PC-3 (cell line): ENCODE results near the gene FCHO2. TPM values are rescaled to one million over a fixed set of nuclear protein-coding genes. Genes with fewer than 3 reads are reported as not detected.

Source experiments
- ATAC-seq: fragments of 200-7000 bp; cut with Tn5 transposase; 2 replicates; pipeline ENCODE4 v1.9.1; 2020; ENCODE audit warnings: mild to moderate bottlenecking, moderate library complexity
- BruUV-seq: library from RNA; stranded (reverse); fragments of 400-500 nt; replicated peaks from 2 replicates; lab custom pipeline; 2021; lab: Mats Ljungman, UMichigan
- CTCF ChIA-PET: fragments of 300-600 bp; sonication (Branson Sonifier 250); formaldehyde crosslinking; loops from one replicate; lab custom pipeline; 2022; ENCODE audit warnings: antibody characterized with exemption; lab: Charles Lee
- POLR2A ChIA-PET: fragments of 300-600 bp; sonication (Branson Sonifier 250); formaldehyde crosslinking; loops from one replicate; lab custom pipeline; 2022; ENCODE audit warnings: antibody characterized with exemption; ENCODE audit not compliant: unreplicated experiment; lab: Charles Lee
- DNase-seq: peaks from one replicate; pipeline ENCODE4 v3.0.0-alpha.2; 2015
- H2AFZ ChIP-seq: fragments of 300-600 bp; sonication (generic); 2 replicates; pipeline ENCODE4 v1.6.0; 2016; ENCODE audit warnings: antibody characterized with exemption, low read length
- H3F3A ChIP-seq: fragments of 300-600 bp; sonication (generic); one replicate; pipeline ENCODE4 v1.6.0; 2017; ENCODE audit warnings: antibody characterized with exemption, low read length, control low read depth, mild to moderate bottlenecking; ENCODE audit not compliant: unreplicated experiment
- H3K27ac ChIP-seq: fragments of 300-600 bp; sonication (generic); 2 replicates; pipeline ENCODE4 v1.5.1; 2016; ENCODE audit warnings: mild to moderate bottlenecking, low read length
- H3K27me3 ChIP-seq: fragments of 300-600 bp; sonication (generic); 2 replicates; pipeline ENCODE4 v1.6.1; 2016; ENCODE audit warnings: low read length, mixed read lengths
- H3K36me3 ChIP-seq: fragments of 300-600 bp; sonication (generic); 2 replicates; pipeline ENCODE4 v1.6.1; 2016; ENCODE audit warnings: low read depth, mixed run types, low read length, mixed read lengths
- H3K4me1 ChIP-seq: fragments of 300-600 bp; sonication (generic); 2 replicates; pipeline ENCODE4 v1.5.1; 2016; ENCODE audit warnings: low read length; ENCODE audit not compliant: insufficient read depth
- H3K4me2 ChIP-seq: fragments of 300-600 bp; sonication (generic); 2 replicates; pipeline ENCODE4 v1.6.0; 2016; ENCODE audit warnings: low read length
- H3K4me3 ChIP-seq: fragments of 300-600 bp; sonication (generic); 2 replicates; pipeline ENCODE4 v1.5.1; 2016; ENCODE audit warnings: mild to moderate bottlenecking, low read length, mixed read lengths
- H3K79me2 ChIP-seq: fragments of 300-600 bp; sonication (generic); 2 replicates; pipeline ENCODE4 v1.6.1; 2017; ENCODE audit warnings: low read length, mixed read lengths
- H3K9ac ChIP-seq: fragments of 300-600 bp; sonication (generic); 2 replicates; pipeline ENCODE4 v1.6.0; 2016; ENCODE audit warnings: mild to moderate bottlenecking, low read length
- H3K9me2 ChIP-seq: fragments of 300-600 bp; sonication (generic); replicated peaks from 2 replicates; pipeline ENCODE4 v1.6.1; 2016; ENCODE audit warnings: mixed run types, low read length, mixed read lengths
- H3K9me3 ChIP-seq: fragments of 300-600 bp; sonication (generic); 2 replicates; pipeline ENCODE4 v1.6.1; 2016; ENCODE audit warnings: low read length, mixed read lengths
- H4K20me1 ChIP-seq: fragments of 300-600 bp; sonication (generic); 2 replicates; pipeline ENCODE4 v1.6.1; 2016; ENCODE audit warnings: low read length, mixed read lengths
- EZH2 ChIP-seq: fragments of 300-600 bp; sonication (generic); IDR thresholded peaks from one replicate; pipeline ENCODE4 v1.6.1; 2017; ENCODE audit warnings: antibody characterized with exemption, mild to moderate bottlenecking, low read length; ENCODE audit not compliant: unreplicated experiment
- EZH2phosphoT487 ChIP-seq: fragments of 300-600 bp; sonication (generic); IDR thresholded peaks from 2 replicates; pipeline ENCODE4 v1.6.1; 2018; ENCODE audit warnings: mild to moderate bottlenecking, antibody characterized with exemption, low read length, borderline replicate concordance
- intact Hi-C: fragments of 100-400 bp; cut with micrococcal nuclease; formaldehyde crosslinking; loops from 2 replicates; pipeline ENCODE4 v1.9.0; 2023
- total RNA-seq: library from RNA; depleted of rRNA; stranded (reverse); fragments of >200 nt; gene quantifications from 2 replicates; pipeline ENCODE4 v1.2.3, GENCODE V29; 2014
- TF ChIP-seq, protein P1 (sequence below): fragments of 300-600 bp; sonication (generic); conservative IDR thresholded peaks from 2 replicates; pipeline ENCODE4 v1.5.1; 2017; ENCODE audit warnings: antibody characterized with exemption, low read depth, mild to moderate bottlenecking, low read length

Gene FCHO2
- total RNA-seq, 1 experiment from 2014 or later = 5.9 TPM

DNA sequence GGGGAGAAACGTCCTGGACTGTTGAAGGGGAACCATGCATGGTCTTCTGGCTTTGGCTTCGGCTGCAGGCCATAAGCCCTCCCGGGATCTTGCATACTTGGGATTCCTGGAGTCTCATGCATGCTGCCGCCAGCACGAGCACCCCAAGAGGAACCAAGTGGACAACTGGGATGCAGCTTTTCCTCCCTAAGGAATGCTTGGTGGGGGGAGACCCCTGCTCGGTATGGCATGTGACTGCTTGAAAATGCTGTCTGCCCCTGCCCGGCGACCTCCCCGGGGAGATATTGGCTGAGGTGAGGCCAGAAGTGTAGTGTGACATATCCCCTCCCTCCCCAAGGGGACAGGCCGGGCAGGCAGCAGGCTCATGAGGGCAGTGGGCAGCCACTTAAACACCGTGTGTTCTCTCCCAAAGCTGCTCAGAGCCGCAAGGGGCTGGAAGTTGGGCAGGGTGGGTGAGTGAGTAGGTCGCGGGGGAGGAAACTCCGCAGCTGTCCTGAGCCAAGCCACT is 180.3 kb downstream of the FCHO2 start:
- Histone ChIP-seq H3K4me3 (no peak overlapping the region), H3K36me3 (no peaks in the 10 kb centered on the region), H3K27me3 (no peaks in the 10 kb centered on the region), H2AFZ (no peak overlapping the region), H3K9me2 (no peaks in the 10 kb centered on the region), H3K27ac (no peak overlapping the region), H3K4me2 (no peak overlapping the region), H4K20me1 (no peaks in the 10 kb centered on the region), H3F3A (no peaks in the 10 kb centered on the region), H3K9me3 (no peaks in the 10 kb centered on the region), H3K4me1 (no peaks in the 10 kb centered on the region), H3K79me2 (no peaks in the 10 kb centered on the region), H3K9ac (no peak overlapping the region)
- ChIA-PET POLR2A (no interaction called here), CTCF (interaction anchor here (0.5 kb wide), 1 partner anchor 251 kb away, joined by 6 read pairs; no protein-coding TSS in a partner anchor)
- BruUV-seq = no TSS peak
- no peak for ATAC-seq
- DNase-seq = no peak
- TF ChIP-seq, protein P1, sequence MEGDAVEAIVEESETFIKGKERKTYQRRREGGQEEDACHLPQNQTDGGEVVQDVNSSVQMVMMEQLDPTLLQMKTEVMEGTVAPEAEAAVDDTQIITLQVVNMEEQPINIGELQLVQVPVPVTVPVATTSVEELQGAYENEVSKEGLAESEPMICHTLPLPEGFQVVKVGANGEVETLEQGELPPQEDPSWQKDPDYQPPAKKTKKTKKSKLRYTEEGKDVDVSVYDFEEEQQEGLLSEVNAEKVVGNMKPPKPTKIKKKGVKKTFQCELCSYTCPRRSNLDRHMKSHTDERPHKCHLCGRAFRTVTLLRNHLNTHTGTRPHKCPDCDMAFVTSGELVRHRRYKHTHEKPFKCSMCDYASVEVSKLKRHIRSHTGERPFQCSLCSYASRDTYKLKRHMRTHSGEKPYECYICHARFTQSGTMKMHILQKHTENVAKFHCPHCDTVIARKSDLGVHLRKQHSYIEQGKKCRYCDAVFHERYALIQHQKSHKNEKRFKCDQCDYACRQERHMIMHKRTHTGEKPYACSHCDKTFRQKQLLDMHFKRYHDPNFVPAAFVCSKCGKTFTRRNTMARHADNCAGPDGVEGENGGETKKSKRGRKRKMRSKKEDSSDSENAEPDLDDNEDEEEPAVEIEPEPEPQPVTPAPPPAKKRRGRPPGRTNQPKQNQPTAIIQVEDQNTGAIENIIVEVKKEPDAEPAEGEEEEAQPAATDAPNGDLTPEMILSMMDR = no peak
- TF ChIP-seq EZH2phosphoT487 (no peak), EZH2 (no peak)
- intact Hi-C loops = no loop called here

DNA sequence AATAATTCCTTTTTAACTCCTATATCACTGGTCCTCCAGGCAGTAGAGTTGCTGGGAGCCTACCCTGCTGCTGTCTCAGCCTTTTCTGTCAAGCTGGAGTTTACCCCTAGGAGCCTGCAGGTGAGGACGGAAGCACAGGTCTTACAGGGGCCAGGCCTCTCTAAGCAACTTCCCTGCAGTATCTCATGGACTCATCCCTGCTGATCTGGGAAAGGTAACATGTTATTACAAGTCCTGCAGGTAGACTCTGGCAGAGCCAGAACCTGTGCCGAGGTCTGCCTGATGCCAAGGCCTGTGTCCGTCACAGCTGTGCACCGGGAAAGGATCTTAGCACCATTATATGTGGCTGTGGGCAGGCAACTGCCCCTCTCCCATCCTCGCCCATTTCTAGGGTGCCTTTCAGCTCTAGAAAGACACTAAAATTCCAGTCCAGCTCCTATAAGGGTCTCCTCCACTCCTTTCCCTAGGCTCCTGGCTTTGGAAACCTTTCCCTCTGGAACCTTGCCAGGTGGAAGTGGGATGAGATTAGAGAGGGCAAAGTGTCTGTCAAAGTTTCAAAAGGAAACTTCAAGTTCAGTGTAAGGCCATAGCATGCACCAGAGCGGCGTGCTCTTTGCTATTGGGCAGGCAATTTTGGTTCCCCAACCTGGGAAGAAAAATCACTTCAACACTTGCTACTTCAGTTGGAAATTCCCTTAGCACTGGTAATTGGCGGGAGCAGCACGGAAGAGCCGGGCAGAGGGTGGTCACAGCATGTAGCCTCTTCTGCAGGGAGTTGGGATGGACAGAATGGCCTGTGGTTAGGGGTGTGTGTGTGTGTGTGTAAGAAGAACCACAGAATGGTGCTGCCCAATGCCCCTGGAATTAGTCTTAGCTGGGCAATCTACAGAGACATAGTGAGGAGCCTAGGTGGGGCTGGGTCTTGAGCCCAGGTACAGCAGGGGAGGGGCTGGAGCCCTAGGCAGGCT is 182.0 kb downstream of the FCHO2 start:
- no peak for DNase-seq
- H3K27me3 ChIP-seq = no peaks in the 10 kb centered on the region
- H3K4me1 ChIP-seq = no peaks in the 10 kb centered on the region
- H3K9me3 ChIP-seq = no peaks in the 10 kb centered on the region
- no peak overlapping the region for H2AFZ ChIP-seq
- POLR2A ChIA-PET = no interaction called here
- no peaks in the 10 kb centered on the region for H3F3A ChIP-seq
- H3K79me2 ChIP-seq = no peaks in the 10 kb centered on the region
- BruUV-seq = no TSS peak
- ATAC-seq = no peak
- TF ChIP-seq EZH2 = no peak
- no peak for TF ChIP-seq EZH2phosphoT487
- TF ChIP-seq, protein P1 = no peak
- intact Hi-C loops = no loop called here
- no peaks in the 10 kb centered on the region for H4K20me1 ChIP-seq
- H3K9me2 ChIP-seq = no peaks in the 10 kb centered on the region
- H3K4me2 ChIP-seq = no peak overlapping the region
- H3K4me3 ChIP-seq = no peak overlapping the region
- CTCF ChIA-PET = no interaction called here
- H3K9ac ChIP-seq = no peak overlapping the region
- H3K36me3 ChIP-seq = no peaks in the 10 kb centered on the region
- H3K27ac ChIP-seq = no peak overlapping the region

GRCh38 chr5:73139485-73139884 is 183.6 kb downstream of the FCHO2 start:
- no peaks in the 10 kb centered on the region for H3K9me2 ChIP-seq
- H2AFZ ChIP-seq = no peak overlapping the region
- no peaks in the 10 kb centered on the region for H4K20me1 ChIP-seq
- no peaks in the 10 kb centered on the region for H3K36me3 ChIP-seq
- intact Hi-C loops = no loop called here
- ATAC-seq = no peak
- no peaks in the 10 kb centered on the region for H3K79me2 ChIP-seq
- POLR2A ChIA-PET = no interaction called here
- CTCF ChIA-PET = no interaction called here
- H3K4me3 ChIP-seq = no peak overlapping the region
- no peak overlapping the region for H3K9ac ChIP-seq
- BruUV-seq = no TSS peak
- no peak for DNase-seq
- no peak overlapping the region for H3K27ac ChIP-seq
- H3K4me2 ChIP-seq = no peak overlapping the region
- no peaks in the 10 kb centered on the region for H3F3A ChIP-seq
- no peaks in the 10 kb centered on the region for H3K9me3 ChIP-seq
- no peaks in the 10 kb centered on the region for H3K4me1 ChIP-seq
- H3K27me3 ChIP-seq = no peaks in the 10 kb centered on the region
- no peak for TF ChIP-seq EZH2phosphoT487
- TF ChIP-seq EZH2 = no peak
- TF ChIP-seq, protein P1 = no peak
